DOHH2 (cell line): ENCODE data around the gene ADAMTS8.

Experiments used
- CTCF ChIP-seq: fragments of 200-600 bp; sonication (generic); IDR thresholded peaks from one replicate; pipeline ENCODE4 v1.5.1; 2014; ENCODE audit warnings: antibody characterized with exemption, mild to moderate bottlenecking, low read depth, low read length; ENCODE audit not compliant: poor library complexity, severe bottlenecking
- EZH2phosphoT487 ChIP-seq: fragments of 200-600 bp; sonication (generic); IDR thresholded peaks from 2 replicates; pipeline ENCODE4 v1.6.1; 2017; ENCODE audit warnings: borderline replicate concordance, mild to moderate bottlenecking, antibody characterized with exemption, low read length, moderate library complexity, mixed read lengths

- TF ChIP-seq CTCF (no peak), EZH2phosphoT487 (no peak)
These were observed 792 bp upstream of the ADAMTS8 start for GRCh38 chr11:130429120-130429681.
